DND-41 (cell line): ENCODE measurements around the gene TTLL8.
A peak's percentile ranks its signal among the peaks of the same experiment; 100 is the strongest.

Experiments used
- ATAC-seq: fragments of 200-7000 bp; cut with Tn5 transposase; 3 replicates; pipeline ENCODE4 v1.9.1; 2021; ENCODE audit warnings: low read depth; ENCODE audit not compliant: insufficient read depth
- DNase-seq: peaks from one replicate; pipeline ENCODE4 v3.0.0-alpha.2; 2020
- H2AFZ ChIP-seq: 2 replicates; pipeline ENCODE4 v1.6.0; 2012; ENCODE audit warnings: low read depth, low read length
- H3K27ac ChIP-seq: 2 replicates; pipeline ENCODE4 v1.5.1; 2012; ENCODE audit warnings: low read length, inconsistent platforms
- H3K27me3 ChIP-seq: fragments of 200-600 bp; sonication (generic); 2 replicates; pipeline ENCODE4 v1.6.0; 2012; ENCODE audit warnings: low read length, mild to moderate bottlenecking, inconsistent platforms; ENCODE audit not compliant: insufficient read depth, poor library complexity
- H3K36me3 ChIP-seq: 2 replicates; pipeline ENCODE4 v1.5.1; 2012; ENCODE audit warnings: low read length, inconsistent platforms; ENCODE audit not compliant: insufficient read depth
- H3K4me1 ChIP-seq: 2 replicates; pipeline ENCODE4 v1.5.1; 2012; ENCODE audit warnings: mild to moderate bottlenecking, low read length; ENCODE audit not compliant: insufficient read depth
- H3K4me2 ChIP-seq: 2 replicates; pipeline ENCODE4 v1.6.0; 2012; ENCODE audit warnings: mild to moderate bottlenecking, moderate library complexity, low read length, inconsistent platforms; ENCODE audit not compliant: insufficient read depth
- H3K4me3 ChIP-seq, 2 experiments: fragments of 200-600 bp in 1 of 2; shearing (Covaris generic) in 1 of 2; 2 replicates each; pipeline ENCODE4 v1.5.1; 2012 to 2016; ENCODE audit warnings: inconsistent platforms in 2 of 2, low read length in 2 of 2, mild to moderate bottlenecking in 2 of 2, low read depth in 1 of 2, moderate library complexity in 1 of 2
- H3K79me2 ChIP-seq: 2 replicates; pipeline ENCODE4 v1.6.0; 2012; ENCODE audit warnings: low read length, inconsistent platforms; ENCODE audit not compliant: insufficient read depth
- H3K9ac ChIP-seq: 2 replicates; pipeline ENCODE4 v1.6.0; 2012; ENCODE audit warnings: low read depth, mild to moderate bottlenecking, inconsistent platforms, low read length, moderate library complexity
- H3K9me3 ChIP-seq: 2 replicates; pipeline ENCODE4 v1.5.1; 2012; ENCODE audit warnings: low read length, moderate library complexity, mild to moderate bottlenecking, inconsistent platforms; ENCODE audit not compliant: insufficient read depth, severe bottlenecking
- H4K20me1 ChIP-seq: 2 replicates; pipeline ENCODE4 v1.6.0; 2012; ENCODE audit warnings: low read length; ENCODE audit not compliant: insufficient read depth
- EZH2 ChIP-seq: IDR thresholded peaks from 3 replicates; pipeline ENCODE4 v1.6.1; 2012; ENCODE audit warnings: borderline replicate concordance, low read depth, mild to moderate bottlenecking, moderate library complexity, low read length, inconsistent platforms; ENCODE audit not compliant: severe bottlenecking
- TF ChIP-seq, protein P1 (sequence below): IDR thresholded peaks from 2 replicates; pipeline ENCODE4 v1.5.1; 2012; ENCODE audit warnings: borderline replicate concordance, low read length, moderate library complexity, mild to moderate bottlenecking; ENCODE audit not compliant: poor library complexity, severe bottlenecking; ENCODE audit errors: extremely low read depth

TTLL8 gene

GRCh38 chr22:50046019-50046415, 12.1 kb downstream of the TTLL8 start:
- Histone ChIP-seq H3K4me1 (no peaks in the 10 kb centered on the region), H3K27me3 (no peaks in the 10 kb centered on the region), H3K27ac (no peak overlapping the region), H3K36me3 (no peaks in the 10 kb centered on the region), H3K4me3 (no peak overlapping the region), H3K79me2 (no peaks in the 10 kb centered on the region), H3K9ac (no peak overlapping the region), H3K4me2 (no peak overlapping the region), H4K20me1 (0 out of 2 replicates have a peak, but pooled peaks cover 4% of the 10 kb centered on the region), H3K9me3 (no peaks in the 10 kb centered on the region), H2AFZ (no peak overlapping the region)
- DNase-seq (no peak), ATAC-seq (no peak)
- TF ChIP-seq, protein P1, sequence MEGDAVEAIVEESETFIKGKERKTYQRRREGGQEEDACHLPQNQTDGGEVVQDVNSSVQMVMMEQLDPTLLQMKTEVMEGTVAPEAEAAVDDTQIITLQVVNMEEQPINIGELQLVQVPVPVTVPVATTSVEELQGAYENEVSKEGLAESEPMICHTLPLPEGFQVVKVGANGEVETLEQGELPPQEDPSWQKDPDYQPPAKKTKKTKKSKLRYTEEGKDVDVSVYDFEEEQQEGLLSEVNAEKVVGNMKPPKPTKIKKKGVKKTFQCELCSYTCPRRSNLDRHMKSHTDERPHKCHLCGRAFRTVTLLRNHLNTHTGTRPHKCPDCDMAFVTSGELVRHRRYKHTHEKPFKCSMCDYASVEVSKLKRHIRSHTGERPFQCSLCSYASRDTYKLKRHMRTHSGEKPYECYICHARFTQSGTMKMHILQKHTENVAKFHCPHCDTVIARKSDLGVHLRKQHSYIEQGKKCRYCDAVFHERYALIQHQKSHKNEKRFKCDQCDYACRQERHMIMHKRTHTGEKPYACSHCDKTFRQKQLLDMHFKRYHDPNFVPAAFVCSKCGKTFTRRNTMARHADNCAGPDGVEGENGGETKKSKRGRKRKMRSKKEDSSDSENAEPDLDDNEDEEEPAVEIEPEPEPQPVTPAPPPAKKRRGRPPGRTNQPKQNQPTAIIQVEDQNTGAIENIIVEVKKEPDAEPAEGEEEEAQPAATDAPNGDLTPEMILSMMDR, result no peak
- TF ChIP-seq EZH2, result no peak

- no peaks in the 10 kb centered on the region for H3K36me3 ChIP-seq
- no peak overlapping the region for H3K27ac ChIP-seq
- H3K4me3 ChIP-seq, result no peak overlapping the region
- no peaks in the 10 kb centered on the region for H3K9me3 ChIP-seq
- no peak overlapping the region for H3K9ac ChIP-seq
- H3K27me3 ChIP-seq, result no peaks in the 10 kb centered on the region
- no peak for TF ChIP-seq EZH2
- DNase-seq, result no peak
- H3K4me1 ChIP-seq, result no peaks in the 10 kb centered on the region
- ATAC-seq, result no peak
- no peak overlapping the region for H2AFZ ChIP-seq
- 0 out of 2 replicates have a peak, but pooled peaks cover 4% of the 10 kb centered on the region for H4K20me1 ChIP-seq
- H3K4me2 ChIP-seq, result no peak overlapping the region
- no peaks in the 10 kb centered on the region for H3K79me2 ChIP-seq
These were observed 12.7 kb downstream of the TTLL8 start for GRCh38 chr22:50045211-50046018.

- no peak overlapping the region for H3K9ac ChIP-seq
These were observed 13.5 kb downstream of the TTLL8 start for GRCh38 chr22:50044485-50045118.

GRCh38 chr22:50041361-50042065, 16.6 kb downstream of the TTLL8 start:
- Histone ChIP-seq H3K4me3 (no peak overlapping the region), H3K27me3 (no peaks in the 10 kb centered on the region), H2AFZ (no peak overlapping the region), H3K4me2 (no peak overlapping the region), H4K20me1 (no peaks in the 10 kb centered on the region), H3K36me3 (no peaks in the 10 kb centered on the region), H3K9ac (no peak overlapping the region), H3K9me3 (no peaks in the 10 kb centered on the region), H3K27ac (no peak overlapping the region), H3K79me2 (no peaks in the 10 kb centered on the region), H3K4me1 (no peaks in the 10 kb centered on the region)
- TF ChIP-seq, protein P1, result no peak
- no peak for TF ChIP-seq EZH2
- ATAC-seq (no peak), DNase-seq (no peak)

More at GRCh38 chr22:50044485-50045118, 13.5 kb downstream of the TTLL8 start:
- H3K4me1 ChIP-seq, result no peaks in the 10 kb centered on the region
- no peaks in the 10 kb centered on the region for H3K9me3 ChIP-seq
- no peak for TF ChIP-seq EZH2
- no peak overlapping the region for H3K27ac ChIP-seq
- 0 out of 2 replicates have a peak, but pooled peaks cover 4% of the 10 kb centered on the region for H4K20me1 ChIP-seq
- H3K79me2 ChIP-seq, result no peaks in the 10 kb centered on the region
- H3K4me3 ChIP-seq, result no peak overlapping the region
- H3K4me2 ChIP-seq, result no peak overlapping the region
- H3K36me3 ChIP-seq, result no peaks in the 10 kb centered on the region
- ATAC-seq, result peak; percentile 50
- DNase-seq, result peak; percentile 26
- H2AFZ ChIP-seq, result no peak overlapping the region
- no peaks in the 10 kb centered on the region for H3K27me3 ChIP-seq
